ENCODE results near the gene APLP2. TPM values are rescaled to one million over a fixed set of nuclear protein-coding genes. Genes with fewer than 3 reads are reported as not detected.

APLP2 gene
- total RNA-seq, 1 experiment from 2014 or later, result 345 TPM

DNA sequence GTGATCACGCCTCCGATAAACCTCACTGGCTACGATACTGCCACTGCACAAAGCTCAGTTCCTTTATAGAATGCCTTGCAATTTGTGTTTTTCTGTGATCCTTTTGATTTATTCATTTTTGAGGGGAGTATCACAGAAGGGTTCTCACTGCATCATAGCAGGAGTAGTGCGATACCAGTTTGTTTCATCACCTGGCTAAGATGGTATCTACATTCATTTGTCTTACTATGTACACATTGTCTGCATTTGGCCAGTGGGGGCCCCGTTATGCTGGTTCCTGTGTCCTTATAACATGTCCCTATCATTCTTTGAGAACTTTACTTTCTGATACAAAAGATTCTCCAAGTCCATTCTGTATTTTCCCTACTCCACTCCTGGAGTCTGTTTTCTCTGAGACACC is 44.6 kb downstream of the APLP2 start:
- TF ChIP-seq, protein P1, sequence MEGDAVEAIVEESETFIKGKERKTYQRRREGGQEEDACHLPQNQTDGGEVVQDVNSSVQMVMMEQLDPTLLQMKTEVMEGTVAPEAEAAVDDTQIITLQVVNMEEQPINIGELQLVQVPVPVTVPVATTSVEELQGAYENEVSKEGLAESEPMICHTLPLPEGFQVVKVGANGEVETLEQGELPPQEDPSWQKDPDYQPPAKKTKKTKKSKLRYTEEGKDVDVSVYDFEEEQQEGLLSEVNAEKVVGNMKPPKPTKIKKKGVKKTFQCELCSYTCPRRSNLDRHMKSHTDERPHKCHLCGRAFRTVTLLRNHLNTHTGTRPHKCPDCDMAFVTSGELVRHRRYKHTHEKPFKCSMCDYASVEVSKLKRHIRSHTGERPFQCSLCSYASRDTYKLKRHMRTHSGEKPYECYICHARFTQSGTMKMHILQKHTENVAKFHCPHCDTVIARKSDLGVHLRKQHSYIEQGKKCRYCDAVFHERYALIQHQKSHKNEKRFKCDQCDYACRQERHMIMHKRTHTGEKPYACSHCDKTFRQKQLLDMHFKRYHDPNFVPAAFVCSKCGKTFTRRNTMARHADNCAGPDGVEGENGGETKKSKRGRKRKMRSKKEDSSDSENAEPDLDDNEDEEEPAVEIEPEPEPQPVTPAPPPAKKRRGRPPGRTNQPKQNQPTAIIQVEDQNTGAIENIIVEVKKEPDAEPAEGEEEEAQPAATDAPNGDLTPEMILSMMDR (conservative IDR thresholded peaks at IDR 0.05; ENCODE audit: low read depth, low read length), result no peak
- TF ChIP-seq EZH2phosphoT487 (IDR thresholded peaks at IDR 0.05; ENCODE audit: borderline replicate concordance, low read length) (no peak), EZH2 (IDR thresholded peaks at IDR 0.05; ENCODE audit: low read length, unreplicated experiment) (no peak)
- no peak overlapping the region for H3K27ac ChIP-seq (ENCODE audit: low read length)
- ChIA-PET POLR2A (ENCODE audit: unreplicated experiment) (no interaction called here), CTCF (no interaction called here)
- no peak overlapping the region for H2AFZ ChIP-seq (ENCODE audit: low read length)
- H3K79me2 ChIP-seq (ENCODE audit: low read length), result peaks cover 48% of the 10 kb centered on the region
- H3F3A ChIP-seq (ENCODE audit: low read length, unreplicated experiment), result no peaks in the 10 kb centered on the region
- H3K9me3 ChIP-seq (ENCODE audit: low read length), result no peaks in the 10 kb centered on the region
- peaks cover 3% of the 10 kb centered on the region; the same call in 1 of the 2 replicates for H4K20me1 ChIP-seq (ENCODE audit: low read length)
- peaks cover 49% of the 10 kb centered on the region for H3K36me3 ChIP-seq (ENCODE audit: low read depth, low read length)
- ATAC-seq, result no peak
- no peaks in the 10 kb centered on the region for H3K9me2 ChIP-seq (replicated peaks; ENCODE audit: low read length)
- no peaks in the 10 kb centered on the region for H3K27me3 ChIP-seq (ENCODE audit: low read length)
- intact Hi-C loops (cut with micrococcal nuclease), result no loop called here
- H3K9ac ChIP-seq (ENCODE audit: low read length), result no peak overlapping the region
- no peak overlapping the region for H3K4me2 ChIP-seq (ENCODE audit: low read length)
- no peaks in the 10 kb centered on the region for H3K4me1 ChIP-seq (ENCODE audit: insufficient read depth, low read length)
- H3K4me3 ChIP-seq (ENCODE audit: low read length), result no peak overlapping the region
- no TSS peak for BruUV-seq (replicated peaks)
- DNase-seq, result no peak

DNA sequence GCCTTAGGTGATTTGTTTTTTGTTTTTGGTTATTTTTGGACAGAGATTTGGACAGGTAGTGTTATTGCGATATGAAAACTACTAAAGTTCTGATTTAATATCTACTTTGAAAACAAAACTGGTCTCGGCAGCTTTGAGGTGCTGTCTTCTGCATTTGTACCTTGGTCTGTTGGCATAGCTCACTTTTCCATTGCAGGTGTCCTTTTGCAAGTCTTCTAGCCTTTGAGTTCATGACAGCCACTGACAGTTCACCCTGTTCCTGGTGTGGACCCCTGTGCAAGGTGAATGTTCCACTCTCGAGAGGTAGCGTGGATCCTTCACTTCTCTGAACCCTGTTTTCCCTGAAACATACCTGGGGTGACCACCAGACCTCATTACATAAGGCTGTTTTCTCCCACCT is 45.0 kb downstream of the APLP2 start:
- no peaks in the 10 kb centered on the region for H3F3A ChIP-seq (ENCODE audit: low read length, unreplicated experiment)
- H2AFZ ChIP-seq (ENCODE audit: low read length), result no peak overlapping the region
- no peaks in the 10 kb centered on the region for H3K9me2 ChIP-seq (replicated peaks; ENCODE audit: low read length)
- no peak for ATAC-seq
- H3K36me3 ChIP-seq (ENCODE audit: low read depth, low read length), result peaks cover 48% of the 10 kb centered on the region
- TF ChIP-seq EZH2 (IDR thresholded peaks at IDR 0.05; ENCODE audit: low read length, unreplicated experiment), result no peak
- TF ChIP-seq, protein P1 (conservative IDR thresholded peaks at IDR 0.05; ENCODE audit: low read depth, low read length), result no peak
- TF ChIP-seq EZH2phosphoT487 (IDR thresholded peaks at IDR 0.05; ENCODE audit: borderline replicate concordance, low read length), result no peak
- no peaks in the 10 kb centered on the region for H3K4me1 ChIP-seq (ENCODE audit: insufficient read depth, low read length)
- no TSS peak for BruUV-seq (replicated peaks)
- no peak overlapping the region for H3K9ac ChIP-seq (ENCODE audit: low read length)
- no peak overlapping the region for H3K4me2 ChIP-seq (ENCODE audit: low read length)
- ChIA-PET CTCF (no interaction called here), POLR2A (ENCODE audit: unreplicated experiment) (interaction anchor here (0.6 kb wide), 1 partner anchor 25 kb away, joined by 5 read pairs; no protein-coding TSS in a partner anchor)
- H3K27ac ChIP-seq (ENCODE audit: low read length), result no peak overlapping the region
- intact Hi-C loops (cut with micrococcal nuclease), result no loop called here
- no peak for DNase-seq
- no peaks in the 10 kb centered on the region; the same call in 1 of the 2 replicates for H4K20me1 ChIP-seq (ENCODE audit: low read length)
- no peak overlapping the region for H3K4me3 ChIP-seq (ENCODE audit: low read length)
- no peaks in the 10 kb centered on the region for H3K27me3 ChIP-seq (ENCODE audit: low read length)
- H3K79me2 ChIP-seq (ENCODE audit: low read length), result peaks cover 51% of the 10 kb centered on the region
- no peaks in the 10 kb centered on the region for H3K9me3 ChIP-seq (ENCODE audit: low read length)

DNA sequence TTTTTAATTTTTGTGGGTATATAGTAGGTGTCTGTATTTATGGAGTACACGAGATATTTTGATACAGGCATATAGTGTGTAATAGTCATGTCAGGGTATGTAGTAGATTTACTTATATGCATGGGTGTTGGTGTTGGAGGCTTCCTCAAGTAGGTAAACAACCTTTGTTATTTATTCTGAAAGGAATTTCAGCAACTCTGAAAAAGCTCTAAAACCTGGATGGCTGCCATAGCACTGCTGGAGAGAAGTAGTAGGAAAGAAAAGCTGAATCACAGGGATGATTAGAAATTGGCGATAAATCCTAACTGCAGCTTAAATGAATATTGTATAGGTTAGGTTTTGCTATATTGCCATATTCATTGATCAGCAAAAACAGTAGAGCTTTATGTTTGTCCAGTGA is 45.5 kb downstream of the APLP2 start:
- CTCF ChIA-PET, result interaction anchor here (0.6 kb wide), 1 partner anchor 17 kb away, joined by 3 read pairs; no protein-coding TSS in a partner anchor
- no peaks in the 10 kb centered on the region for H3K4me1 ChIP-seq (ENCODE audit: insufficient read depth, low read length)
- POLR2A ChIA-PET (ENCODE audit: unreplicated experiment), result interaction anchor here (0.6 kb wide), 2 partner anchors 25 to 44 kb away, joined by 3 to 5 read pairs; no protein-coding TSS in a partner anchor
- H3K27ac ChIP-seq (ENCODE audit: low read length), result no peak overlapping the region
- DNase-seq (peak; percentile 54), ATAC-seq (peak; percentile 40)
- H3K4me3 ChIP-seq (ENCODE audit: low read length), result no peak overlapping the region
- TF ChIP-seq EZH2 (IDR thresholded peaks at IDR 0.05; ENCODE audit: low read length, unreplicated experiment) (no peak), EZH2phosphoT487 (IDR thresholded peaks at IDR 0.05; ENCODE audit: borderline replicate concordance, low read length) (no peak)
- TF ChIP-seq, protein P1 (conservative IDR thresholded peaks at IDR 0.05; ENCODE audit: low read depth, low read length), result no peak
- peaks cover 56% of the 10 kb centered on the region for H3K79me2 ChIP-seq (ENCODE audit: low read length)
- H3K36me3 ChIP-seq (ENCODE audit: low read depth, low read length), result peaks cover 43% of the 10 kb centered on the region
- H3F3A ChIP-seq (ENCODE audit: low read length, unreplicated experiment), result no peaks in the 10 kb centered on the region
- H4K20me1 ChIP-seq (ENCODE audit: low read length), result no peaks in the 10 kb centered on the region
- no peak overlapping the region for H3K9ac ChIP-seq (ENCODE audit: low read length)
- no TSS peak for BruUV-seq (replicated peaks)
- no peak overlapping the region for H2AFZ ChIP-seq (ENCODE audit: low read length)
- no peaks in the 10 kb centered on the region for H3K9me2 ChIP-seq (replicated peaks; ENCODE audit: low read length)
- no peak overlapping the region for H3K4me2 ChIP-seq (ENCODE audit: low read length)
- H3K9me3 ChIP-seq (ENCODE audit: low read length), result no peaks in the 10 kb centered on the region
- H3K27me3 ChIP-seq (ENCODE audit: low read length), result no peaks in the 10 kb centered on the region
- intact Hi-C loops (cut with micrococcal nuclease), result no loop called here
